ENCODE measurements around the gene DLK2.
"Not testable (repeated sequence)": the region's sequence is repeated elsewhere in the genome, so short reads cannot be mapped to it uniquely, and the experiment has no call there.

The DLK2 gene

GRCh38 chr6:43455531-43456428 lies at the start of gene DLK2:
Gene DLK2 (minus strand): TSS chr6:43455548. CDS start chr6:43454825, 723 bp downstream.
- DNase-seq: peak; percentile 53

- no peak for DNase-seq
Observed at GRCh38 chr6:43503443-43503842, 48.1 kb upstream of the DLK2 start.

GRCh38 chr6:43502666-43503065 lies 47.3 kb upstream of the DLK2 start:
- DNase-seq: no peak

DNA sequence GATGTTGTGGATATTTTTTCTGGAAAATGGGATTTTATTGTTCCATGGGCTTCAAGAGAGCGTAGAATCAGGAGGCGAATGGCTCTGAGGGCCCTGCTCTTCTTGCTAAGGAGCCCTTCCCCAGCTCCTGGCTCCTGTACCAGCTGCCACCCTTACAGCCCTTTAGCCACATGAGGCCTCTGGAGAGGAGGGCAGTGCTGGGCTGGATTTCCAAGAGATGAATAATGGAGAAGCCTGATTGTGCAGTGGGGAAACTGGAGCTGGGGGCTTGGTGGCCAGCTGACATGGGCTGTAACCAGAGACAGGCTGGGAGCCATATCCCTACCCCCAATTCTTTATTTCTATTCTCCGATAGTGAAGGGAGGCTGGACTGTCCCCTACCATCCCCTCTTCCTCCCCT lies 45.6 kb upstream of the DLK2 start:
- no peak for DNase-seq

DNA sequence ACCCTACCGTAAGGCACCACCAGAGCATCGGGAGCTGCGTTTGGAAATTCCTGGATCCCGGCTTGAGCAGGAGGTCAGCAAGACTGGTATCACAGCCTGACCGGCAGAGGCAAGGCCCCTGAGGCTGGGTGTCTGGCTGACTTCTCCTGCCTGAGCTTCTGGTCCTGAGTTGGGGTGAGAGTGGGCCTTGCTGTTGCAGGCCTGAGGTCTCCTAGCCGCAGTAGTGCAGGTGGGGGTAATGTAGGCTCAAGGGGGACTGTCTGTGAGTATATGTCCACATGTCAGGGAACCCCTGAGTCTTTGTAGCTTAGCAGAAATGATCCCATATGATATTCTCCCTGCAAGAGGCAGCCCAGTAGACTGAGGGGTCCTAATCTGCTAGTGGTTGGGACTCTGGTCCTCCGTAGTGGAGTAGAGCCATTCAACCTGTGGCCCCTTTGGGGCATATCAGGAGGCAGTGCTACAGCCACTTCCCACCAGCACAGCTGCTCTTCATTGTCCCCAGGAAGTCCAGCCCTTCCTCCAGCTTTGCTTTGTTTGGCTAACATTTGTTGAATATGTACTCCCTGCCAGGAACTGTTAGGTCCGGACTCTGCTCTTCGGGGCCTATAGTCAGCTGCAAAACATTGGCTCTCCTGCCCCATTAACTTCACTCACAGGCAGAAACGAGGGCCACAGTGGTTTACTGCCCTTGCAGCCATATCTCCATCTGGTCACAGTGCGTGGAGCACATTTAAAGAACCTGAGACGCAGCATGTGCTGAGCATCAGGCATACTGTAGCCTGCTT lies 43.9 kb upstream of the DLK2 start:
- no peak for DNase-seq

- DNase-seq: not testable (repeated sequence)
Observed at GRCh38 chr6:43498291-43498690, 42.9 kb upstream of the DLK2 start.

DNA sequence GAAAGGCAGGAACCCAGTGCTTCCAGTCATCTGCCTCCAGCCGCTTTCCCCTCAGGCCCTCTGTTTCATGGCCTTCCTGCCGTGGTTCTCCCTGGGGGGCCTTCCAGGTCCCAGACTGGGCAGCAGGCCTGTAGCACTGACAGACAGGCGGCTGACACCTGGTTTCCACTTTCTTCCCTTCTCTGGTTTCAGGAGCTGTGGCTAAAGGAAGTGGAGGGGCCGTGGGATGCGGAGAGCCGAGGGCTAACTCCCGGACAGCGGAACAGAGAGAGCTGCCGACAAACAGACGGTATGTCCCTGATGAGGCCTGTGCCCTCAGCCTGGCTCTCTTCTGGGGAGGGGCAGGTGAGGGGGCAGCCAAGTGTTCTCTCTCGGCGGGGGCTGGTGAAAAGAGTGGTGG lies 42.3 kb upstream of the DLK2 start:
- no peak for DNase-seq

GRCh38 chr6:43497129-43497396 lies 41.7 kb upstream of the DLK2 start:
- no peak for DNase-seq

DNA sequence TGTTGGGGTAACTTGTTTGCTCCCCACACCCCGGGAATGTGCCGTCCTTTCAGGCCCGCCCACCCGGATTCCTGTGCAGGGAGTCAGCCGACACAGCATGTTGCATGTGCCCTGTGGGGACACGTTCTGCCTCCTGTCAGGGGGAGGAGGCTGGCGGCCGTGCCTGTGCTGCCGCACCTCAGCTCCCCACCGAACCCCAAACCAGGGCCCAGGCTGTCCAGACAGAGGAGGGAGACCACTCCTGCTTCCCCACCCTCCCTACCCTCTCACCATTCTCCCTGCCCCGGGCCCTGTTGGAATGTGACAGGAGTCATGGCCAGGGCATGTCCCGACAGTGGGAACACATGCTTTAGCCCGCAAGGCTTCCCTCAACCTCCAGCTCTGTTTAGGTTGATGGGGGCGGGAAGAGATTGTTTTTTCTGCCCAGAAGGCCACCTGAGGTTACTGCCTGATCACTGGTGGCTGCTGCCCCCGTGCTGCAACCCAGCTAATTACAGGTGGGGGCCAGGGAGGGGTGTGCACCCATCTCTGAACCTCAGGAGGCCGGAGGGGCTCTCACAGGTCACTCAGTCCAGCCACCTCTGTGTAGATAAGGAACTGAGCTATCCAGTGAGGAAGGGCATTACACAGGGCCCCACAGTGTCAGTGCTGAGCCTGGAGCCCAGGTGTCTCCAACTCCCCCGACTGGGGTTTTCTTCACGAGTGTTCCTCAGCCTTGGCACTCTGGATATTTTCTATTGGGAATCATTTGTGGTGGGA lies 41.2 kb upstream of the DLK2 start:
- DNase-seq: no peak

- no peak for DNase-seq
Observed at GRCh38 chr6:43495409-43495941, 40.1 kb upstream of the DLK2 start.

DNA sequence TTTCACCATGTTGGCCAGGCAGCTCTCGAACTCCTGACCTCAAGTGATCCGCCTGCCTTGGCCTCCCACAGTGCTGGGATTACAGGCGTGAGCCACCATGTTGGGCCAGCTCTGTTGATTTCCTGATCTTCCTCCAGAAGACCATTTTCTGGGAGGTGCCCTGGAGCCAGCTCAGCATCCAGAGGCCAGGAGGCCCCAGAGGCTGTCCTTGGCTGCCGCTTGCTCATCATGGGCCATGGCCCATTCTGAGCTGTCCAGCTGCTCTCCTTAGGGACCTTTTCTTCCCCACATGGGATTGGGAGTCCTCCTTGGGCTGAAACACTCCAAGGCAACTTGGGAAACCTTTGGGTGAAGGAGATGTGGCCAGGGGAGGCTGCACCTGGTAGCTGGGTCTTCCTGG lies 39.4 kb upstream of the DLK2 start:
- no peak for DNase-seq

GRCh38 chr6:43494321-43494720 lies 39.0 kb upstream of the DLK2 start:
- no peak for DNase-seq

DNA sequence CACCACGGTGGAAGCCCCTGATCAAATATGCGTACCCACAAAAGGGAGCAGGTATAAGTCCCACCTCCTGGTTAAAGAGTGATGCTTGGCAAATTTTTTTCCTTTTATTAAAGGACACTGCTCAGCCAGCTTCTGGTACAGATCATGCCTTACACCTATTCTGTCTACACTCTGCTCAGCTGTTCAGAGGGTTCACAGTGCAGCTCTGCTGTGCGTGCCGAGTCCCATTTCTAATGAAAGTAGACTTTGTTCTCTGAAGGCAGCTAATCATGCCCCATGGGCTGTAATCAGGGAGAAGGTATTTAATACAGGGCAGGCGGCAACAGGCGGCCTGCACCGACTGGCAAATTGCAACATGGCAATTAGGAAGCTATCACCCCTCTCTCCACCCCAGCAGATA lies 38.5 kb upstream of the DLK2 start:
- no peak for DNase-seq

DNA sequence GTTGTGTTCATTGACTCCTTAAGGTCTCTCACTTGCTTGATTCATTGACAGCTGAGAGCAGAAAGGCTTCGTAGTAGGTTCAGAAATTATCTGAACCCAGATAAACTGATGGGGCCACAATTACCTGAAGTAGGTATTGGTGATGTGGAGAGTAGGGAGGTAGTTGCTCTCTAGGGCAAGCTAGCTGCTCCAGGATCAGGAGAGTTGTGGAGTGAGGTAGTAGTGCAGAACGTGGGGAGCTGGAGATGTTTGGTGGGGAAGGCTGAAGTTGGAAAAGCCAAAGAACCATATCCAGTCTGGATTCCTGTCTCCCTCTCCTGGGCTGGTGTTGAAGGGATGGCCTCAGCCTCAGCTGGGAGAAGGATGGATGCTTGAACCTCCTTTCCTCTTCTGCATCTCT lies 37.9 kb upstream of the DLK2 start:
- DNase-seq: no peak

DNA sequence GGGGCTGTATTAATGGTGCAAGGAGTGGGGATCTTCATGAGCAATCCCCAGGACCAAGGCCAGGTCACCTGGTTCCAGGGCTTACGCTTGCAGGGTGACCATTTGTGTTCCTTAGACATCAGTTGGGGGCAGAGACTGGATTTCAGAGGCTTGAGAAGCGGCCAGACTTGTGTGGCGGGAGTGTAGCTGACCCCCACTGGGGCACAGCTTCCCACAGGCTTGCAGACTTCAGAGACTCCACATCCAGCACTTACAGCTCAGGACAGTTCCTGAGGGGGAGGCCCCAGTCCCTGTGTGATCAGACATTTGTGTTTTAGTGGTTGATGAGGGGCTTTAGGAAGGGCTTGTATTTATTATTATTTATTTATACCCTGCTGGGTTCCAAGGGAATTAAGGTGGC lies 37.3 kb upstream of the DLK2 start:
- no peak for DNase-seq

GRCh38 chr6:43491750-43492661 lies 36.7 kb upstream of the DLK2 start:
- no peak for DNase-seq

DNA sequence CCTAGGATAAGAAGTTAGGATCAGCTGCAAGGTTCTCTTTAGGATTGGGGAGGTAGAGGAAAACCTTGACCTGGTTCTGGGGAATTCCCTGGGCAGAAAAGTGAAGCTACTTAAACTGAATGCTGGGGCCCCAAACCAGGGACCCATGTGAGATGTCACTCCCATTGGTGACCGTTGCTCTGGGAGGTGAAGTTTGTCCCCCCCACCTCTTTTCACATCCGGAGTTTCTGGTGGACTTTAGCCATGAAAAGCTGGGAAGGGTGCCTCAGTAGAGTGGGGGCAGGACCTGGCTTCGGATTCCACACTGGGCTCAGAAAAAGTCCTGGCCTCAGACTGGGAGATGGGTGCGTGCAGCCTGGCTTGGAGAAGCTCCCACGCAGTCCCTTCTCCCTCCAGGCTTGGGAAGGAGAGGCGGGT lies 35.2 kb upstream of the DLK2 start:
- no peak for DNase-seq

DNA sequence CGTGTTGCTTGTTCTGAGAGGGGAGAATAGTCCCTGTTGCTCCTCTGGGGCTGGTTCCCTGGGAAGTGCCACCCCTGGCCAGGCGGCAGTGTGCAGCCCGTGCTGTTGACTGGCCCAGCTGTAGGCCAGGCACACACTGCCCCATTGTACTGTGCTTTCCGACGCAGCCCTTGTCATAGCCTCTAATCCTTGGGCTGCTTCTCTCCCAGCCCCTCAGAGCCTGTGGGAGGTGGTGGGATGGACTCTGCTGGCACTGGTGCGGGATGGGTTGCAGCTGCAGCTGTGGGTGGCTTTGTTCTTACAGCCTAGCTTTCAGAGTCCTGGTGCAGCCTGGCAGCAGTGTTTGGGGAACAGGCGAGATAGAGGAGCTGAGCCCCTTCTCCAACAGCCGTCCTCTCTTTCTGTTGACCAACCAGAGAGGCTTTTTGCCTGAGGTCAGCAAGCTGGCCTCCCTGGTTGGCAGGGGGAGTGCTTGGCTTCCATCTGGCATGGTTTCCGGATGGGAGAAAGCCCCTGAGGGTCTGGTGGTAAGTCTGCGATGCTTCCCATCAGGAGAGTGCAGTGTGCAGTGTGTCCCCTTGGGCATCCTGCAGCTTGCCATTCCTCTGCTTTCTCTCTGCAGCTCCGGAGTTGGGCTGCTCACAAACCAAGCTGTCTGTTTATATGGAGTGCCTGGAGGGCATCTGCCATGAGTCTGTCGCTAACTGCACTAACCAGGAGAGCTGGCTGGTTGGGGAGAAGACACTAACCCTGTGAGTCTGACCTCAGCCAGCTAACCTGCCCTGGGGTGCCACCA lies 34.1 kb upstream of the DLK2 start:
- DNase-seq: no peak

DNA sequence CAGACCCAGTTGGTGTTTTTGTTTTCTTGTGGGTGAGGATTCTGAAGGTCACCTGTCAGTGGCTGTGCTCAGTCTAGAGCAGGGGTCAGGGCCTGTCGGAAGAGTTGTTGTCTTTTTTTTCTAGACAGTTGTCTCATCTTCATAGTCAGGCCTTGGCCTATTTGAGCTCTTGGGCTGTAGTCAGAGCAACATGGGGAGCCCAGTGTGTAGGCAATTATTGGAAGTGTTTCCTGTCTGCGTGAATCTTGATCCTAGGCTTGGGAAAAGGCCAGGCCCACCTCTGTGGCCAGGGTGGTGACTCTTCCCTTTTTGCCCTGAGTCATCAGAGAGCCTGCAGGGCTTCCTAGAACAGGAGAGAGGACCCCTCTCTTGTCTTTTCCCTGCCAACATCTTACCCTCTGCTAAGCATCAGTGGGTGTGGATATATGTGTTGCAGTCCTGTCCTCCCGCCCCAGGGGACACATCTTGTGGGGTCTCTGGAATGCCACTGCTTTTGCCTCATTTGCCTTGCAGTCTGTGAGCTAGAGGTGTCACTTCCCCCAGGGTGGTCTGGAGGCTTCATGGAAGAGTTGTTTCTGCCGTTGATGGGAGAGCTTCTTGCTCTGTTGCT lies 33.4 kb upstream of the DLK2 start:
- no peak for DNase-seq

DNA sequence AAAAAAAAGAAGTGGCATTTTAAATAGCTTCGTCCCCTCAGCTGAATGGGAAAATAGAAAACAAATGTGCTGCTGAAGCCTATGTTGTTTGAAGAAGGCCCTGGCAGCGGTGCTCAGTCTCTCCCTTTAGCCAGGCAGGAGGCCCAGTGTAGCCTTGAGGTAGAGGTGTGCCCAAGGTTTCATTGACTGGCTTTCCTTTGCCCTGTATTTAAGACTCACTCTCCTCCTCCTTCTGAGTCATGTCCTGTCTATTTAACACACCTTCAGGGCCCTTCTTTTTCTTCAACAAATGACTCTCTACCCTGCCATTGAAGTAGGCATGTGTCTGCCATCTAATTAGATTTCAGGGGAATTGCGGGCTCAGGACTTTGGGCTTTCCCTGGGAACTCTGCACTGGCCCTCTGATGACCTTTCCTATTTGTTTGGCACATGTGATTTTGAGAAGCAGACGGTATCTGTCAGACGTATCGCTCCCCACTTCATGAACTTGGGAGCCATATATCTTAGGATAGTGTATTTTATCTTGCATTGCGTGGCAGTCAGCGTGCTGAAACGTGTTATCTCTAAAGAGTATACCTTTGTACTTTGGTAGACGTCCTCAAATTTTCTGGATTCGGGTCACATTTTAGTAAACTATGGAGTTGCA lies 26.4 kb upstream of the DLK2 start:
- no peak for DNase-seq

Measured in NCI-H345 (cell line).